Measurements from ENCODE around the gene PEX14. TPM values are rescaled to one million over a fixed set of nuclear protein-coding genes. Genes with fewer than 3 reads are reported as not detected.

Gene PEX14
- total RNA-seq, 1 donor from 2014 or later: 19.2 TPM

GRCh38 chr1:10557714-10558113, 83.0 kb downstream of the PEX14 start:
- H3K4me3 ChIP-seq (ENCODE audit: low read depth, low read length): no peak overlapping the region
- no peak for DNase-seq (ENCODE audit: low read depth)
- TF ChIP-seq, protein P1, sequence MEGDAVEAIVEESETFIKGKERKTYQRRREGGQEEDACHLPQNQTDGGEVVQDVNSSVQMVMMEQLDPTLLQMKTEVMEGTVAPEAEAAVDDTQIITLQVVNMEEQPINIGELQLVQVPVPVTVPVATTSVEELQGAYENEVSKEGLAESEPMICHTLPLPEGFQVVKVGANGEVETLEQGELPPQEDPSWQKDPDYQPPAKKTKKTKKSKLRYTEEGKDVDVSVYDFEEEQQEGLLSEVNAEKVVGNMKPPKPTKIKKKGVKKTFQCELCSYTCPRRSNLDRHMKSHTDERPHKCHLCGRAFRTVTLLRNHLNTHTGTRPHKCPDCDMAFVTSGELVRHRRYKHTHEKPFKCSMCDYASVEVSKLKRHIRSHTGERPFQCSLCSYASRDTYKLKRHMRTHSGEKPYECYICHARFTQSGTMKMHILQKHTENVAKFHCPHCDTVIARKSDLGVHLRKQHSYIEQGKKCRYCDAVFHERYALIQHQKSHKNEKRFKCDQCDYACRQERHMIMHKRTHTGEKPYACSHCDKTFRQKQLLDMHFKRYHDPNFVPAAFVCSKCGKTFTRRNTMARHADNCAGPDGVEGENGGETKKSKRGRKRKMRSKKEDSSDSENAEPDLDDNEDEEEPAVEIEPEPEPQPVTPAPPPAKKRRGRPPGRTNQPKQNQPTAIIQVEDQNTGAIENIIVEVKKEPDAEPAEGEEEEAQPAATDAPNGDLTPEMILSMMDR (conservative IDR thresholded peaks at IDR 0.05; ENCODE audit: low read depth, low read length): no peak

DNA sequence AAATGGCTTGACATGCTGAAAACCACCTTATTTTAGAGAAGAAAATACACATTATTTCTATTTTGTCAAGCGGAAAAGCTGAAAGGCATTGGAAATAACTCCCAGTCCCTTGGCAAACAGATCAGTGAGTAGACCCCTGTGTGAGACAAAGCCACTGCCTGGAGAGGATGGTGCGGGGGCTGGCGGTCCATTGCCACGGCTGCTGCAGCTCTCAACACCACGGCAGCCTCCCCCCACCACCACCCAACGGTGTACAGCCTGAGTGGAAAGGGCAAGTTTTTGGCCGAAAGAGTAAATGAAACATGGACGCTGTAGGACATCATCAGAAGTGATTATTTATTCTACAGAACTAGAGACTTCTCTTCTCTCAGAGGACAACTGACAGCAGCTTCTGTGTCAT, 84.6 kb downstream of the PEX14 start:
- TF ChIP-seq, protein P1 (conservative IDR thresholded peaks at IDR 0.05; ENCODE audit: low read depth, low read length): no peak
- no peak for DNase-seq (ENCODE audit: low read depth)
- H3K4me3 ChIP-seq (ENCODE audit: low read depth, low read length): no peak overlapping the region

- TF ChIP-seq, protein P1 (conservative IDR thresholded peaks at IDR 0.05; ENCODE audit: low read depth, low read length): no peak
- DNase-seq (ENCODE audit: low read depth): peak; percentile 30
- H3K4me3 ChIP-seq (ENCODE audit: low read depth, low read length): no peak overlapping the region
These were observed 86.7 kb downstream of the PEX14 start for GRCh38 chr1:10561497-10561896.

- TF ChIP-seq, protein P1 (conservative IDR thresholded peaks at IDR 0.05; ENCODE audit: low read depth, low read length): peak; percentile 53
- H3K4me3 ChIP-seq (ENCODE audit: low read depth, low read length): no peak overlapping the region
- DNase-seq (ENCODE audit: low read depth): no peak
These were observed 87.2 kb downstream of the PEX14 start for GRCh38 chr1:10561955-10562354.

GRCh38 chr1:10564063-10564462, 89.3 kb downstream of the PEX14 start:
- no peak for DNase-seq (ENCODE audit: low read depth)
- TF ChIP-seq, protein P1 (conservative IDR thresholded peaks at IDR 0.05; ENCODE audit: low read depth, low read length): no peak
- H3K4me3 ChIP-seq (ENCODE audit: low read depth, low read length): no peak overlapping the region

GRCh38 chr1:10569531-10569930, 94.8 kb downstream of the PEX14 start:
- no peak for DNase-seq (ENCODE audit: low read depth)
- TF ChIP-seq, protein P1 (conservative IDR thresholded peaks at IDR 0.05; ENCODE audit: low read depth, low read length): no peak
- no peak overlapping the region for H3K4me3 ChIP-seq (ENCODE audit: low read depth, low read length)

DNA sequence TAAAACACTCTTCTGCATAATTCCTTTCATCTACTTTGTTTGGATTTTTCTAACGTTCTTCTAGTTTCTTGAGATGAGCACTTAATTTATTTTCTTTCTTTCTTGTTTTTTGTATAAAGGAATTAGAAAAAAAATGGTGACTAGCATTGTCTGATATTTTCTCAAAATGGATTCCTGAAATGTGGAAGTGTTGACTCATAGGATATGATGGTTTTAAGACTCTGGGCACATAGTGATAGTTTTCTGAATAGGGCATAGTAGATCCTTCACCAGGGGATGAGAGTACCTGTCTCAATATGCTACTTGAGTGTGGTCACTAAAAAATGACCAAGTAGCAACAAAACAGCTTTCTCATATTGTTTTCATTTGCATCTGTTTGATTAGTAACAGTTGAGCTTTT, 100.9 kb downstream of the PEX14 start:
- no peak overlapping the region for H3K4me3 ChIP-seq (ENCODE audit: low read depth, low read length)
- TF ChIP-seq, protein P1 (conservative IDR thresholded peaks at IDR 0.05; ENCODE audit: low read depth, low read length): no peak
- no peak for DNase-seq (ENCODE audit: low read depth)

All from epithelial cell of proximal tubule (primary cell).